ENCODE data around the gene GYG1.

Gene GYG1

DNA sequence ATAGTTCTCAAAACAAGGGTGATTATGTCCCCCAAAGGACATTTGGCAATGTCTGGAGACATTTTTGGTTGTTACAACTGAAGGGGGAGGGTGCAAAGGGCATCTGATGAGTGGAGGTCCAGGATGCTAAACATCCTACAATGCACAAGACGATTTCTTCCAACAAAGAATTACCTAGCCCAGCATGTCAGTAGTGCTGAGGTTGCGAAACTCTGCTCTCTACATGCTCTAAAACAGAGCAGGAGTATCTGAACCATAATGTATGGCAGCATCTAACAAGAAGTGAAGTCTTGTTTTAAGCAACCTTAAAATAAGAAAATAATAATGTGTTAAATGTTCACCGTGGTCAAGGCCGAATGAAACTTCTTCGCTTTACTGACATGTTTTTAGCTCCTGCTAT is 7.0 kb downstream of the GYG1 start:
- peaks cover 77% of the 10 kb centered on the region for H3K36me3 ChIP-seq (ENCODE audit: insufficient read depth, low read length)
- H3K9ac ChIP-seq (ENCODE audit: low read length): no peak overlapping the region
- H3K27me3 ChIP-seq (ENCODE audit: insufficient read depth, low read length): no peaks in the 10 kb centered on the region
- TF ChIP-seq, protein P1, sequence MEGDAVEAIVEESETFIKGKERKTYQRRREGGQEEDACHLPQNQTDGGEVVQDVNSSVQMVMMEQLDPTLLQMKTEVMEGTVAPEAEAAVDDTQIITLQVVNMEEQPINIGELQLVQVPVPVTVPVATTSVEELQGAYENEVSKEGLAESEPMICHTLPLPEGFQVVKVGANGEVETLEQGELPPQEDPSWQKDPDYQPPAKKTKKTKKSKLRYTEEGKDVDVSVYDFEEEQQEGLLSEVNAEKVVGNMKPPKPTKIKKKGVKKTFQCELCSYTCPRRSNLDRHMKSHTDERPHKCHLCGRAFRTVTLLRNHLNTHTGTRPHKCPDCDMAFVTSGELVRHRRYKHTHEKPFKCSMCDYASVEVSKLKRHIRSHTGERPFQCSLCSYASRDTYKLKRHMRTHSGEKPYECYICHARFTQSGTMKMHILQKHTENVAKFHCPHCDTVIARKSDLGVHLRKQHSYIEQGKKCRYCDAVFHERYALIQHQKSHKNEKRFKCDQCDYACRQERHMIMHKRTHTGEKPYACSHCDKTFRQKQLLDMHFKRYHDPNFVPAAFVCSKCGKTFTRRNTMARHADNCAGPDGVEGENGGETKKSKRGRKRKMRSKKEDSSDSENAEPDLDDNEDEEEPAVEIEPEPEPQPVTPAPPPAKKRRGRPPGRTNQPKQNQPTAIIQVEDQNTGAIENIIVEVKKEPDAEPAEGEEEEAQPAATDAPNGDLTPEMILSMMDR (IDR thresholded peaks at IDR 0.05; ENCODE audit: low read length): no peak
- TF ChIP-seq EZH2 (IDR thresholded peaks at IDR 0.05; ENCODE audit: borderline replicate concordance, low read length): no peak
- H4K20me1 ChIP-seq (ENCODE audit: insufficient read depth, low read length): no peaks in the 10 kb centered on the region
- no peak overlapping the region for H3K27ac ChIP-seq (ENCODE audit: low read depth, low read length, poor library complexity, severe bottlenecking)
- H3K9me3 ChIP-seq (ENCODE audit: low read length): no peaks in the 10 kb centered on the region
- H3K4me3 ChIP-seq (ENCODE audit: low read depth, low read length, poor library complexity, severe bottlenecking): no peak overlapping the region
- H3K9me2 ChIP-seq (ENCODE audit: low read depth, low read length): no peaks in the 10 kb centered on the region
- no peaks in the 10 kb centered on the region for H3F3A ChIP-seq (ENCODE audit: insufficient read depth, low read length)
- H3K4me2 ChIP-seq (ENCODE audit: low read length): no peak overlapping the region
- H3K79me2 ChIP-seq (ENCODE audit: insufficient read depth, low read length): no peaks in the 10 kb centered on the region
- no peak overlapping the region for H2AFZ ChIP-seq (ENCODE audit: low read length)
- peaks cover 12% of the 10 kb centered on the region for H3K4me1 ChIP-seq (ENCODE audit: insufficient read depth, low read length, severe bottlenecking)

DNA sequence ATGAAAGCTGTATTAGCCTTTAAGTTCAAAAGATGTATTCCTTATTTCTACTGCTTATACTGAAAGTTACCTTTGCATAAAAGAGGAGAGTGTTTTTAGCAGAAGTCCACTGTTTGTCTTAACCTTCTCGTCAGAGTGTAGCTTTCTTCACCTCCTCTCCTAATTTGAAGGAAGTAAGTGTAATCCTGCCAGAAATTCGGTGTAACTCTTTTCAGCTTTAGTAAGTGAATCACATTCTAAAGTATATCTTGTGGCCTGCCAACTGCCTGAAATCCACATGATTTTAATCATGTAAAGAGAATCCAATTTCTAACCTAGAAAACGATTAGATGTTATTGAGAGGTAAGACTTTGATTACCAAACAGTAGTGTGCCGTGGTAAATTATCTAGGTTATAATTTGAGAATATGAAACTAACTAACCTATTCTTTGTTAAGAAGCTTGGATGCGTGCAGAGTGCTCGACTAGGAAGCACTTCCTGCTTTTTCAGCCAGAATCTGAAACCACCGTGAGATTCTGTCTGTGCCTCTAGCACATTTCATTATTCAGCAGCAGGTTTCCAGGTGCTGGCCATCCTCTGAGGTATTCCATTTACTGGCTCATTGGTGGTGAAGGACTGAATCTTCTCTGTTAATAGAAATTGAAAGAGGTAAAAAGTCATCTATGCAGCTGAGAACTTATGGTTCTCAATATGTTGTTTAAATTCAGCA is 7.5 kb downstream of the GYG1 start:
- Histone ChIP-seq H3K9me3 (ENCODE audit: low read length) (no peaks in the 10 kb centered on the region), H3K4me1 (ENCODE audit: insufficient read depth, low read length, severe bottlenecking) (peaks cover 13% of the 10 kb centered on the region), H3K4me3 (ENCODE audit: low read depth, low read length, poor library complexity, severe bottlenecking) (no peak overlapping the region), H3K27ac (ENCODE audit: low read depth, low read length, poor library complexity, severe bottlenecking) (no peak overlapping the region), H4K20me1 (ENCODE audit: insufficient read depth, low read length) (no peaks in the 10 kb centered on the region), H2AFZ (ENCODE audit: low read length) (no peak overlapping the region), H3K4me2 (ENCODE audit: low read length) (no peak overlapping the region), H3K9me2 (ENCODE audit: low read depth, low read length) (no peaks in the 10 kb centered on the region), H3K27me3 (ENCODE audit: insufficient read depth, low read length) (no peaks in the 10 kb centered on the region), H3K9ac (ENCODE audit: low read length) (no peak overlapping the region), H3F3A (ENCODE audit: insufficient read depth, low read length) (no peaks in the 10 kb centered on the region), H3K36me3 (ENCODE audit: insufficient read depth, low read length) (peaks cover 81% of the 10 kb centered on the region), H3K79me2 (ENCODE audit: insufficient read depth, low read length) (no peaks in the 10 kb centered on the region)
- TF ChIP-seq, protein P1 (IDR thresholded peaks at IDR 0.05; ENCODE audit: low read length): no peak
- no peak for TF ChIP-seq EZH2 (IDR thresholded peaks at IDR 0.05; ENCODE audit: borderline replicate concordance, low read length)

GRCh38 chr3:148999806-149000205 is 8.5 kb downstream of the GYG1 start:
- no peaks in the 10 kb centered on the region for H4K20me1 ChIP-seq (ENCODE audit: insufficient read depth, low read length)
- H3K36me3 ChIP-seq (ENCODE audit: insufficient read depth, low read length): peaks cover 77% of the 10 kb centered on the region
- H3K9me2 ChIP-seq (ENCODE audit: low read depth, low read length): no peaks in the 10 kb centered on the region
- no peaks in the 10 kb centered on the region for H3K27me3 ChIP-seq (ENCODE audit: insufficient read depth, low read length)
- no peak overlapping the region for H3K4me2 ChIP-seq (ENCODE audit: low read length)
- H2AFZ ChIP-seq (ENCODE audit: low read length): no peak overlapping the region
- H3K27ac ChIP-seq (ENCODE audit: low read depth, low read length, poor library complexity, severe bottlenecking): no peak overlapping the region
- no peak overlapping the region for H3K4me3 ChIP-seq (ENCODE audit: low read depth, low read length, poor library complexity, severe bottlenecking)
- H3K9ac ChIP-seq (ENCODE audit: low read length): no peak overlapping the region
- H3K4me1 ChIP-seq (ENCODE audit: insufficient read depth, low read length, severe bottlenecking): peaks cover 16% of the 10 kb centered on the region
- no peaks in the 10 kb centered on the region for H3F3A ChIP-seq (ENCODE audit: insufficient read depth, low read length)
- no peak for TF ChIP-seq EZH2 (IDR thresholded peaks at IDR 0.05; ENCODE audit: borderline replicate concordance, low read length)
- TF ChIP-seq, protein P1 (IDR thresholded peaks at IDR 0.05; ENCODE audit: low read length): no peak
- no peaks in the 10 kb centered on the region for H3K79me2 ChIP-seq (ENCODE audit: insufficient read depth, low read length)
- no peaks in the 10 kb centered on the region for H3K9me3 ChIP-seq (ENCODE audit: low read length)
